GM12875 (cell line): ENCODE results near the gene SOAT1.
A peak's percentile ranks its signal among the peaks of the same experiment; 100 is the strongest.
"Not testable (repeated sequence)": the region's sequence is repeated elsewhere in the genome, so short reads cannot be mapped to it uniquely, and the experiment has no call there.

Experiments
- H3K4me3 ChIP-seq: one replicate; pipeline ENCODE4 v1.5.1; 2011; ENCODE audit warnings: low read depth, low read length, control low read depth
- CTCF ChIP-seq: IDR thresholded peaks from 2 replicates; pipeline ENCODE4 v1.5.1; 2011; ENCODE audit warnings: low read depth, mild to moderate bottlenecking, control low read depth, inconsistent platforms, low read length, moderate library complexity, borderline replicate concordance; ENCODE audit not compliant: insufficient read depth

Gene SOAT1

GRCh38 chr1:179351281-179351680 is 57.7 kb downstream of the SOAT1 start:
- no peak for TF ChIP-seq CTCF
- no peak overlapping the region for H3K4me3 ChIP-seq

GRCh38 chr1:179352236-179352635 is 58.6 kb downstream of the SOAT1 start:
- H3K4me3 ChIP-seq = no peak overlapping the region
- TF ChIP-seq CTCF = no peak

GRCh38 chr1:179353546-179353945 is 59.9 kb downstream of the SOAT1 start:
- H3K4me3 ChIP-seq = no peak overlapping the region
- no peak for TF ChIP-seq CTCF

GRCh38 chr1:179361631-179362030 is 68.0 kb downstream of the SOAT1 start:
- not testable (repeated sequence) for H3K4me3 ChIP-seq

GRCh38 chr1:179365342-179366092 is 71.9 kb downstream of the SOAT1 start, which contains the start of gene AXDND1:
AXDND1 (plus strand) TSS chr1:179365971; CDS start chr1:179366510, 539 bp downstream.
- H3K4me3 ChIP-seq = peak within 1 kb of the TSS; percentile 68
- TF ChIP-seq CTCF = no peak

GRCh38 chr1:179366093-179366800 is 72.7 kb downstream of the SOAT1 start:
- H3K4me3 ChIP-seq = peak overlapping the region; percentile 68
- no peak for TF ChIP-seq CTCF

- H3K4me3 ChIP-seq = no peak overlapping the region
- no peak for TF ChIP-seq CTCF
These were observed 76.2 kb downstream of the SOAT1 start for GRCh38 chr1:179369751-179370341.
